Activated CD4-positive, alpha-beta T cell treated with anti-CD3 and anti-CD28 coated beads for 48 hours (primary cell): ENCODE results near the gene MED31.
"Not testable (repeated sequence)": the region's sequence is repeated elsewhere in the genome, so short reads cannot be mapped to it uniquely, and the experiment has no call there.

Experiments used
- DNase-seq: peaks from one replicate; pipeline ENCODE4 v3.0.0-alpha.2; 2020

The MED31 gene

DNA sequence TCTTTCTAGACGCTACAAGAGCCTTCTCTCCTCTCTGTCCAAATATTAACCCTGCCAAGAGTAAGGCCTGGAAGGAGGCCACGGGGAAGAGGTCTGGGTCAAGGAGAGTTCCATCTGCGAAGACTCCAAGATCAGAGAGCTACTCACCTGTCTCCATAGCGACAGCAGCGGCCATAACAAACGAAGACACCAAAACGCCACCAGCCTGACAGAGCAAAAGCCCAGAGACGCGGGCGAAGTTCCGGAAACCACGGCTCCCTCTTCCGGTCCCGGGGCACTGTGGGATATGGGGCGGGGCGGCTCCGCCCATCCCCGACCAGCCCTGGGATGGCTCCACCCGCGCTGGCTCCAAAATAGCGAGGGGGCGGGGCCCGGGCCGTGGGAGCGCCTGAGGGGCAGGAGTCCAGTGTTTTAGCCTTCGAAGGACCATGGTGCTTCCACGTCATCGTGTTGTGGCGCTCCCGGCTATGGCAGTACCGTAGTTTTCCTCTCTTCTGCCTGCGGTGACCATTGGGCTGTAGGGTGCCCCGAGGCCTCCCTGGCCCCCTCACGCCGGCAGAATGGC lies at the start of gene MED31, which contains the start of gene C17orf100:
MED31 (minus strand) TSS at position 252 of the 565 bp plus-strand sequence; CDS start at position 175, 77 bp downstream.
C17orf100 (plus strand) TSS at position 409 of the 565 bp plus-strand sequence; CDS start at position 561, 152 bp downstream.
- peak; percentile 97 for DNase-seq

- DNase-seq: no peak
Observed at GRCh38 chr17:6700948-6701307, 49.5 kb upstream of the MED31 start.

GRCh38 chr17:6699997-6700947 lies 48.9 kb upstream of the MED31 start:
- DNase-seq: no peak

DNA sequence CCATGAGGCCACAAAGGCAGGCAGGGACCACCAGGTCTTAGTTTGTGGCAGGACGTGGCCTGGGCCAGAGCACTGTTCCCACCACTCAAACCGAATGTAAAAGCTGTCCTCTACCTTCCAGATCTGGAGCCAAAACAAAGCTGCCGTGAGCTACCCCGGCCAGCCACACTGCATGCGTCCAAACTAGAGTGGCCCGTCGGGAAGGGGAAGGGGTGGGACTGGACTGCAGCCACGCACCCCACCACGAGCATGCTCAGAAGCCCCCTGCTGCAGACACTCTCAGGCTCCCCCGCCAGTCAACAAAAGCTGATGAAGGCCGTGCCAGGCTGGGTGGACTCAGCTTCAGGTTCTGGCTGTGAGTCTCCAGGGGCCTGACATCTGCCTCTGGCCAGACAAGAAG lies 46.6 kb upstream of the MED31 start:
- DNase-seq: no peak

DNA sequence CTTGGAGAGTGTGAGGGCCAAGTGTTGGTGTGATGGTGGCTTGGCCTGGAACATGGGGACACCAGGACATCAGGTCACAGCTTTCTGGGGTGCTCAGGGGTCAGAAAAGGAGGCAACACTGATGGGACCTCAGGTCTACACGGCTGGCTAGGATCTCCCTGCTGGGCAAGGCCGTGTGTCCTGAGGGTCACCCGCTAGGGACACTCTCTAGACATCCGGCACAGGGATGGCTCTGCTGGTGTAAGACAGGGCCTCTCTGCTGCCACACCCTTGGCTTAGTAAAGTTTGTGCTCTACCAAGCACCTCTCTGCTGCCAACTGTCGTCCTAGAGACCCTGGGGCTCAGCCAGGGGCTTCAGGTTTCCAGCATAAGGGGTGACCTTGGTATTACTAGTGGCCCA lies 45.5 kb upstream of the MED31 start:
- no peak for DNase-seq

- DNase-seq: no peak
Observed at GRCh38 chr17:6695565-6695964, 44.2 kb upstream of the MED31 start.

GRCh38 chr17:6695051-6695450 lies 43.6 kb upstream of the MED31 start:
- no peak for DNase-seq

- not testable (repeated sequence) for DNase-seq
Observed at GRCh38 chr17:6691958-6692357, 40.6 kb upstream of the MED31 start.

DNA sequence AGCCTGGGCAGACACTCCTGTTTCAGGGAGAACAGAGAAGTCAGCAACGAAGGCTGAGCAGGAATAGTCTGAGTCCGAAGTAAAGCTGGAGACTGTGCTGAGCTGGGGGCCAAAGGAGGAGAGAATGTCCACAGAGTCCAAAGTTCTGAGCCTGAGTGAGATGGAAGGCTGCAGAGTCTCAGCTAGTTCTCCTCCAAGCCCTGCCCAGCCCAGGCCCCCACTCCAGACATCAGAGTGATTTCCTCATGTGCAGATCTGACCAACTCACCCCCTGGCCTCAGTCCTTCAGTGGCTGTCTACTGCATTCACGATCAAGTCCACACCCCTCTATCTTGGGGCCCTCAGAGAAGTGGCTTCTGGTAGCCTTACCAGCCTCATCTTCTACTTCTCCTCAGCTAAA lies 40.1 kb upstream of the MED31 start:
- DNase-seq: no peak

DNA sequence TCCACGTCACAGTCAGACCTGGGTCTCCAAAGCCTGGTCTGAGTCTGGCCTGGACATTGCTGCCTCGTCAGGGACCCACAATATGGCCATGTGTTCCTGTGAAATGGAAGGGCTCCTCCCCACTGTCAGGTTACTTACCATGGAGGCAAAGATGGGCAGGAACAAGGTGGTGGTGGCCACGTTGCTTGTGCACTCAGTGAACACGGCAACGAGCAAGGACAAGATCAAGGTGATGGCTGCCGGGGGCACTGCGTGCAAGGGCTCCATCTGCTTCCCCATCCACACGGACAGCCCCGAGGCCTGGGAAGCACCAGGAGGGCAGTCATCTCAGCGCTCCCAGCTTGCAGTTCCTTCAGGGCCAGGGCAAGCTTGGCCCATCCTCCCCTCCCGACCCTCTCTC lies 39.2 kb upstream of the MED31 start:
- DNase-seq: no peak

DNA sequence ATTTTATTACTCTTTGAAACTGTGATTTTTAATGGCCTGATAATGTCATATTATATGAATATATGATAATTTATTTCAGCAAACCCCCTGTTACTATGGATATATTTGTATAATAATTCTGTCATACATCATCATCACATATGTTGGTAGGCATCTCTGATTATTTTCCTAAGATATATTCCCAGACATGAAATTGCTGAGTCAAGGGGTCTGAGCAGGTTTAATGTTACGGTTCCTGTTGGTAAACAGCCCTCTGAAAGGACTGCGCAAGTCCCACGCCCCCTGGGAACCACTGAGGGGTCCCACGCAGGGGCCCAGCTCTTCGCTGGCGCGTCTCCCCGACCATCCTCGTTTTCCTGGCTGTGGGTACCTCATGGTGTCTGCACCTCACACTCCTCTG lies 37.5 kb upstream of the MED31 start:
- no peak for DNase-seq

- no peak for DNase-seq
Observed at GRCh38 chr17:6686026-6686425, 34.6 kb upstream of the MED31 start.

DNA sequence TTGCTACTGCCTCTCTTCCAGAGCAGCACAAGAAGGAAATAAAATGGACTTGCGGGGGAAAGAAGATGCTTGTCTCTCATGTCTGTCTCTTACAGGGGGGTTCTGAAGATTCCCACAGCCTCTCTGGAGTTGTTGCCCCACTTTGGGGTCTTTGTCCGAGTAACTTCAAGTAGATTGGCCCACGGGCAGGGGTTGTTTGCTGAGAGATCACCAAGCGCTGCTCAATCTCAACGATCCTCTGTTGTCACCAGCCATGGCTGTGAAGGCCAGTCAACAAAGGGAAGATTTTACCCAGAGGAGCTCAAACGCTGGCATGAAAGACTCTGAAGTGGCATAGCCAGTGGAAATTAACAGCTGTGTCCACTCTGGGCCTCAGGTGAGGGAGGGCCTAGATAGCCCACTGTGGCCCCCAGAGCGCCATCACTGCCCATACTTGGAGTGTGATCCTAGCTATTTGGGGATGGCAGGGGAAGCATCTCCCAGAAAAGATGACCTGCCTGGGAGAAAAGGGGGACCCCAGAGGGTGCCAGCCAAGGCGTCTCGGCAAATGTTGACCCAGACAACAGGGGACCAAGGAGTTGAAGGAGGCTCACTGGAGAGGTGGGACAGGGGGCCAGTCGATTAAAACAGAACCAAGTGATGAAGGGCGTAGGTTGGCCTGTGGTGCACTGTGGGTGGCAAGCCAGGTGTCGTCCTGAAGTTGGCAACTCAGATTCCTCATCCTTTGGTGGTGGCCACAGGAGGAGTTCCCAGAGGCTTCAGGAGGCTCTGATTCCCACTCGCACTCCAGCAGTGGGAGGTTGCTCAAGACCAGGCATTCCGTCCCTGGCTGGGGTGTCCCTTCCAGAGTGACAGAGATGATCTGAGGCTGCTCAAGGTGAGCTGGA lies 33.7 kb upstream of the MED31 start:
- no peak for DNase-seq

GRCh38 chr17:6684460-6684783 lies 33.0 kb upstream of the MED31 start:
- DNase-seq: no peak

DNA sequence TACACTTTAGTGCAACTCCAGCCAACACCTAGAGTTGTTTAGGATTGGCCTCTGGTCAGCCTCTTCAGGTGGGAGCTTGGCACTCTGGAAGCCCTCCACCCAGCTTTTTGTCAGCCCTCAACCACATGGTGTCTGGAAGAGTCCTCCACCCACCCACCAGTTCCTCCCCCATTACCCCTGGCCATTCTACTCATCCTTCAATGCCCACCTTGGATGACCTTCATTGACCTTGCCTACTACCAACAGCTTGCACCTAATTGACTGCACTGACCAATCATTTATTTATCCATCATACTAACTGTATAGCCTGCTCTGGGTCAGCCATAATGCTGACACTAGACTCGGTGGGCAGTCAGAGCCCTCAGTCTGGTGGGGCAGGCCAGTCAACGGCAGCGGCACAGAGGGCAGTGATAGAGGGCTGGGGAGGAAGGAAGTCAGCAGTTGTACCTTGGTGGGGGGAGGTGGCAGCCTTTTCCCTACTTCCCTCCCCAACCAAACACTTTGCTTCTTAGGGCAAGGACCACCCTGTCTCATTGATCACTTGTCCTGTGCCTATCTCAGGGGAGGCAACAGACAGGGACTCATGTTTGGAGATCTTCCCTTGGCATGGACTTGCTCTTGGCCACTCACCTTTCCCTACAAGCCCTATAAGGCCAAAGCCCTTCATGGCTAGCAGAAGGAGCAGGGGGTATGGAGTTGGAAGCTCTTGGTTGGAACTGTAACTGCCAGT lies 32.5 kb upstream of the MED31 start:
- no peak for DNase-seq

GRCh38 chr17:6683081-6683684 lies 31.8 kb upstream of the MED31 start:
- no peak for DNase-seq

DNA sequence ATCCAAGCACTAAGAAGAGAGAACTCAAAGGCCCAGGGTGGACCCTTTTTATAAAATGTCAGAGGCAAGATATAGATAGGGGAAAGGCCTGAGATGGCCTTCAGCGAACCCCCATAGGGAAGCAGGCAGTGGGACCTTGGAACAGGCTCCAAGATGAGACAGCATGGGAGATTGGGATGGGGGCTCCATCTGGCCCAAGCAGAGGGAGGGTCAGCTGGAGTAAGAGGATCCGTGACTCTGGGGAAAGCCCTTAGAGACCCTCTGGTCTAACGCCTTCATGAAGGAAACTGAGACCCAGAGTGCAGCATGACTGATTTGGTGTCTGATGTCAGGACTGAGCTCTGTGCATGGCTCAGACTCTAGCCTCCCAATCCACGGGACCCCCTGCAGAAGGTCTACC lies 30.9 kb upstream of the MED31 start:
- no peak for DNase-seq

DNA sequence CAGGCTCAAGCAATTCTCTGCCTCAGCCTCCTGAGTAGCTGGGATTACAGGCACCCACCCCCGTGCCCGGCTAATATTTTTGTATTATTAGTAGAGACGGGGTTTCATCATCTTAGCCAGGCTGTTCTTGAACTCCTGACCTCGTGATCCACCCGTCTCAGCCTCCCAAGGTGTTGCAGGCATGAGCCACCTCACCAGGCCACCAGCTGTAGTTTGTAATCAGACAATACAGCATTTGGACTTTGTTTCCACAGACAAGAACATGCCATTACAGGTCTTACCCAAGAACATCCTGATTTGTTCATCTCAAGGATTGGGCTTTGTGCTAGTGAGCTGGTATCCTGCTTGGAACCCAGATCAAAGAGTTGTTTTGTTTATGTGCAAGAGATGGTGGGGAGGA lies 30.3 kb upstream of the MED31 start:
- no peak for DNase-seq

DNA sequence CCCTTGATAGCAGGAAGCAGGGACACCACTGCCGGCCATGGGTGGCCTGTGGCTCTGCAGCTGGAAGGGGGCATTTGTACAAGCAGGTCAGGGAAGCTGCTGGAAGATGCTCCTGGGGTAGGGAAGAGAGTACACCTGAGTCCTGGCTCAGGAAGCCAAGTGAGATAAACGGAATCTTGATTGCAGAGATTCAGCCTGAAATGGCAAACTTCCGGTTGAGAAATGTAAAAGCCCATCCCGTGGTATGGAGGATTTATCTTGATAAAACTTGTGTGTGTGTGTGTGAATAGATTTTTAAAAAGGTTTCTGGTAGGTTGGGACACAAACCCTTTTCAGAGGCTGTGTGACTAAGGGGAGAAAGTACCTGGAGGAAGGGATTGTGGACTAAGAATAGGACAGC lies 29.8 kb upstream of the MED31 start:
- DNase-seq: no peak

DNA sequence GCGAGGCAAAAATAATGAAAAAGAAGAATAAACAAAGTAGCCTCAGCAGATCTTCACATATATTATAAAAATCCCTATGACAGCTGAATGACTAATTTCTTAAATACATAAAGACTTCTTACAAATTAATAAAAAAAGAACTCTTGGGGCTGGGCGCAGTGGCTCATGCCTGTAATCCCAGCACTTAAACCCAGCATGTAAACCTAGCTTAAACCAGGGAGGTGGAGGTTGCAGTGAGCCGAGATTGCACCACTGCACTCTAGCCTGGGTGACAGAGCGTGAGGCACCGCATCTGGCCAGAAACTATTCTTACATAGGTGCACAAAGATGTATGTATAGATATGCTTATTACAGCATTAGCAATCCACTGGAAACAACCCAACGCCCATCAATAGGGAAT lies 27.8 kb upstream of the MED31 start:
- no peak for DNase-seq

DNA sequence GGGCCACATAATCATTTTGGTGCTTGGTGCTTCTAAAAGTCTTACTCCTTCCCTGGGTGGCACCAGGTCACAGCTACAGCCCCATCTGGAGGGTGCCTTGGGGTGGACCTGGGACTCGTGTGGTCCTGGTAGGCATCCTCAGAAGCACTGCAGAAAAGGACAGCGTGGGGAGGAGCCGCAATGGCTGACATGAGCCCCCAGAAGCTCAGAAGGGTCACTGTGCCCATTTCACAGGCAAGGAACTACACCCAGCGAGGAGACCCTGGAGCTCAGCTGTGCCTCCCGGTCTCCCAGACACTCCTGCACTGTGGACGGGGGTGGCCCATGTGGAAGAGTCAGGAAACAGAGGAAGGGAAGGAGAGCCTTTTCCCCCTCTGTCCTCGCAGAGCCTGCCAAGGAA lies 26.5 kb upstream of the MED31 start:
- no peak for DNase-seq

DNA sequence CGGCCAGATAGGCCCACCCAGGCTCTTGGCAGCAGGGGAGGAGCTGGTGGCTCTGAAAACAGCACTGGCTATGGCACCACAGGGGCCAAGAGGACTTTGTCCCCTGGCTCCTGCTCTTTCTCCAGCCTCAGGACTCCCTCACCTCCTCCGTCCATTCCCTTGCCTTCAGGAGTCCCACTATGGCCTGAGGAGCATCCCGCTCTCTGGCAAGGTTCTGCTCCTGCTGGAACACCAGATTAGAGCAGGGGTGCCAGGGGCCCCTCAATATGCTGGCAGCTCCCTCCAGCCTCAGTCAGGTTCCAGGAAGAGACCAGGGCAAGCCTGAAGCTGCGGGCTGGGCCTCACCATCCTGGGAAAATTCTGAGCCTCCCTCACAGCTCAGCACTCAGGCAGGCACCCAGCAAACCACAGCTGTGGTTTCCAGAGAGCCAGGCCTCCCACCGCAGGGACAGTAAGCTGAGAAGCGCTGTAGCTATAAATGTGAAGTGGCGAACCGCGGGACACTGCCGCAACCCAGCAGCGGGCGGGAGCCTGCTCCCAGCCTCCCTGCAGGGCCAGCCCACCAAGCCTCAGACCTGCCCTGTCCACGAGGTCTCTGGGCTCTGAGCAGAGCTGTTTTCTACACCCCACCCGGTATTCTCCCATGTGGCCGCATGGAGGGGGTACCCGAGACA lies 25.9 kb upstream of the MED31 start:
- DNase-seq: no peak
